Lower lobe of right lung (tissue), 2 donors: ENCODE data around the gene ASCL1. TPM values are rescaled to one million over a fixed set of nuclear protein-coding genes. Genes with fewer than 3 reads are reported as not detected.

Source experiments
- ATAC-seq, 2 donors: fragments of 200-7000 bp; cut with Tn5 transposase; one replicate each; pipeline ENCODE4 v1.9.1; 2020 to 2022; ENCODE audit warnings: mild to moderate bottlenecking in 2 of 2, moderate library complexity in 2 of 2
- DNase-seq: peaks from one replicate; pipeline ENCODE4 v3.0.0-alpha.2; 2020
- H3K27ac ChIP-seq: fragments of 200-600 bp; one replicate; pipeline ENCODE4 v1.8.0; 2022
- H3K27me3 ChIP-seq: fragments of 200-600 bp; one replicate; pipeline ENCODE4 v1.8.0; 2022; ENCODE audit warnings: low read depth
- H3K36me3 ChIP-seq: fragments of 200-600 bp; one replicate; pipeline ENCODE4 v1.8.0; 2022; ENCODE audit warnings: mild to moderate bottlenecking
- H3K4me1 ChIP-seq: fragments of 200-600 bp; one replicate; pipeline ENCODE4 v1.8.0; 2022
- H3K4me3 ChIP-seq: fragments of 200-600 bp; one replicate; pipeline ENCODE4 v1.8.0; 2022; ENCODE audit warnings: mild to moderate bottlenecking
- H3K9me3 ChIP-seq: fragments of 200-600 bp; one replicate; pipeline ENCODE4 v1.8.0; 2022
- intact Hi-C: fragments of 100-400 bp; cut with DNase I; formaldehyde crosslinking; loops from one replicate; pipeline ENCODE4 v1.11.0; 2022
- total RNA-seq: library from RNA; stranded (reverse); fragmentation: NEBNext Ultra II Directional; extraction: Animal tissue kit (Norgen Biotek cat#: 25700); gene quantifications from one replicate; pipeline ENCODE4 v1.2.1, GENCODE V29; 2021
- TF ChIP-seq, protein P1 (sequence below): fragments of 200-600 bp; IDR thresholded peaks from one replicate; pipeline ENCODE4 v1.8.0; 2022; ENCODE audit warnings: antibody characterized with exemption, mild to moderate bottlenecking
- donor health status: DM: no; HTN: yes; CAD: no; lungs with severe emphysema.

The ASCL1 gene
- total RNA-seq, 1 donor from 2014 or later, result 0.15 TPM

GRCh38 chr12:102962532-102962931, 5.1 kb downstream of the ASCL1 start:
- Histone ChIP-seq H3K36me3 (no peaks in the 10 kb centered on the region), H3K4me1 (peaks cover 12% of the 10 kb centered on the region), H3K4me3 (no peak overlapping the region), H3K27me3 (peaks cover 92% of the 10 kb centered on the region), H3K27ac (no peak overlapping the region), H3K9me3 (peaks cover 6% of the 10 kb centered on the region)
- ATAC-seq, result no peak
- DNase-seq, result no peak
- TF ChIP-seq, protein P1, sequence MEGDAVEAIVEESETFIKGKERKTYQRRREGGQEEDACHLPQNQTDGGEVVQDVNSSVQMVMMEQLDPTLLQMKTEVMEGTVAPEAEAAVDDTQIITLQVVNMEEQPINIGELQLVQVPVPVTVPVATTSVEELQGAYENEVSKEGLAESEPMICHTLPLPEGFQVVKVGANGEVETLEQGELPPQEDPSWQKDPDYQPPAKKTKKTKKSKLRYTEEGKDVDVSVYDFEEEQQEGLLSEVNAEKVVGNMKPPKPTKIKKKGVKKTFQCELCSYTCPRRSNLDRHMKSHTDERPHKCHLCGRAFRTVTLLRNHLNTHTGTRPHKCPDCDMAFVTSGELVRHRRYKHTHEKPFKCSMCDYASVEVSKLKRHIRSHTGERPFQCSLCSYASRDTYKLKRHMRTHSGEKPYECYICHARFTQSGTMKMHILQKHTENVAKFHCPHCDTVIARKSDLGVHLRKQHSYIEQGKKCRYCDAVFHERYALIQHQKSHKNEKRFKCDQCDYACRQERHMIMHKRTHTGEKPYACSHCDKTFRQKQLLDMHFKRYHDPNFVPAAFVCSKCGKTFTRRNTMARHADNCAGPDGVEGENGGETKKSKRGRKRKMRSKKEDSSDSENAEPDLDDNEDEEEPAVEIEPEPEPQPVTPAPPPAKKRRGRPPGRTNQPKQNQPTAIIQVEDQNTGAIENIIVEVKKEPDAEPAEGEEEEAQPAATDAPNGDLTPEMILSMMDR, result no peak
- intact Hi-C loops, result no loop called here

DNA sequence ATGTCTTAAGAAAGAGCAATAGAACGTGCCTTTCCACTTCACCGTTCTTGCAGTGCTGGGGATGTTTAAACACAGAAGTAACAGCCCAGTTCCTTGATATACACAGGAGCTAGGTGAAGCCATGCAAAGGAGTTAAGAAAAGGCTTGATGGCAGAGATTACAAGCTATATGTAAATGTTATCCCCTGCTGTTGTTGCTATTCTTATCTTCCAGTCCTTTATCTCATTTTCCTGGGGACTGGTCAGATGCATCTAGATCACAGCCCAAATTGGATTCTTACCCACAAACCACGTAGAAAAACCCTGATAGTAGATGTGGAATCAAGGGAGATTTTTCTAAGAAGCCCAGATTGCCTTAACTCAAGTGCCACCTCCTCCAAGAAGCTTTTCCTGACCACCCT, 5.5 kb downstream of the ASCL1 start:
- H3K9me3 ChIP-seq, result peaks cover 6% of the 10 kb centered on the region
- H3K27me3 ChIP-seq, result peaks cover 87% of the 10 kb centered on the region

DNA sequence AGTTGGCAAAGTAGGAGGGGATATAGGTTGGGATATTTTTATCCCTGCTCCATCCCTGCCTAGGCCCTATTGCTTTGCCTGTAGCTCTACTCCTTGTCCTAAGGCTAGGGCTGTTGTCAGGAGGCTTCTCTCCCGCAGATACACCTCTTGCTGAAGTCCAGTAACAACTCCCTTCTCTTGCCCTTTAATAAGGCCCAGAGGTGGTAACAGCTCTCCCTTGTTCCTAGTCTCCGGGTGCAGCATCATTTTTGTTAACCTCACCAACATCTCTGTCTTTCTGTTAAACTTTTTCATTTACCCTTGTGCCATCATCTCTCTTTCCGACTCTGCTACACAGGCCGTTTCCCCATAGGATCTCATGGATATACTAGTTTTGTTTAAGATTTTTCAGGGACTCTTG, 6.3 kb downstream of the ASCL1 start:
- H3K27ac ChIP-seq, result no peak overlapping the region
- no peaks in the 10 kb centered on the region for H3K36me3 ChIP-seq
- H3K27me3 ChIP-seq, result peaks cover 79% of the 10 kb centered on the region
- DNase-seq, result no peak
- no peak overlapping the region for H3K4me3 ChIP-seq
- intact Hi-C loops, result no loop called here
- peaks cover 6% of the 10 kb centered on the region for H3K9me3 ChIP-seq
- no peak for ATAC-seq
- H3K4me1 ChIP-seq, result peaks cover 1% of the 10 kb centered on the region
- TF ChIP-seq, protein P1, result no peak

More for the DNA sequence above, 5.5 kb downstream of the ASCL1 start:
- ATAC-seq (no peak), DNase-seq (no peak)
- Histone ChIP-seq H3K4me1 (peaks cover 7% of the 10 kb centered on the region), H3K4me3 (no peak overlapping the region), H3K36me3 (no peaks in the 10 kb centered on the region), H3K27ac (no peak overlapping the region)
- intact Hi-C loops, result no loop called here
- TF ChIP-seq, protein P1, result no peak

DNA sequence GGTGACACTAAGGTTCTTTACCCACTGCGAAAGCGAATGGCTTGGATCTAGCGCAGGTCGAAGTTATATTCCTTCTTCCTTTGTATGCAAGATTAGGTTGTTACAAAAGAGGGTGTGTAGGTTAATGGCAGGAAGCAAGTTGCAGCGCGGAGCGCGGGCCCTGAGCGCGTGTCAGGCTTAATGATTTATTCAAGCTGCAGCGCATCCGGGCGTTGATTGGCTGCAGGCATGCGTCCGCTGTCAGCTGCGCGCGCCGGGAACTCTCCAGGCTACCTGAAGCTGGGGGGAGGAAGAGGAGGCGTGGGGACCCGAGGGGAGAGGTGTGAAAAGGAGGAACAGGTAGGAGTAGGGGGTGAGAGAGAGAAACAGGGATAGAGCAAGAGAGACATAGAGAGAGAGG, 7.4 kb downstream of the ASCL1 start:
- ATAC-seq, result peak in 1 of 2 donors; percentile 48
- Histone ChIP-seq H3K9me3 (peaks cover 6% of the 10 kb centered on the region), H3K4me1 (no peaks in the 10 kb centered on the region), H3K27ac (no peak overlapping the region), H3K27me3 (peaks cover 69% of the 10 kb centered on the region), H3K4me3 (no peak overlapping the region), H3K36me3 (no peaks in the 10 kb centered on the region)
- DNase-seq, result peak; percentile 49
- intact Hi-C loops, result no loop called here
- TF ChIP-seq, protein P1, result no peak

DNA sequence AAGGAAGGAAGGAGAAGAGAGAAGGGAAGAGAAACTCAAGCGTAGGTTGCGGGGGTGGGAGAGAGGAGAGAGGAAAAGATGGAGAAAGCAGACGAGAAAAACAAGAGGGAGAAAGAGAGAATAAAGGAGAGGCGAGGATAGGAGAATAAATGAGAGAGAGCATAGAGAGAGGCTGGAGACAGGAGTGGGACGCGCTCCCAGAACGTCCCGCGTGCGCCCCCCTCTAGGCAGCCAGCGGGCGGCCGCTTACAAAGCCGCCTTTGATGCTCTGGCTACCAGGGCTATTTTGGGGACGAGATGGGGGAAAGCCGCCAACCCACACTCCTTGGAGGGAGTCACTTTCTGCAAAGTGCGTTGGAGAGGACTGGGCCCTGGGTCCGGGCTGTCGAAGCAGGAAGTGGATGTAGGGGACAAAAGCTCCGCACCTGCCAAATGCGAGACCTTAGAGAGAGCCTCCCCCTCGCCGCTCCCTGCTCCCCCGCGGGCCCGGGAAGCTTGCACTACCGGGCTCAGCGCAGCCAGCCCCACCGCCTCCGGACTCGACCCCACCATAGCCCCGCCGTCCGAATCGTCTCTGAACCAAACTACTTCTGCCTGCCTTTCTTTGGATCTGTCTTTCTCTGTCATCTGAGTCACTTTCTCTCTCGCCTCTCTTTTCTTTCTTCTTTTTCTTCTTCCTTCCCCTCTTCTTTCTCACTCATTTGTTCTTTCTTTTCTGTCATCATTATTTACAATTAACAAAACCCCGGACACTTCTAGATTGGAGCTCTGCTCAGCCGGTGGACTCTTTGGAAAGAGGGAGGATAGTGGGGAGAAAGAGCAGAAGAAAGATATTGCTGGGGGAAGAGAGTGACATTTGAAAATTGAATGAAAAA, 8.0 kb downstream of the ASCL1 start:
- no peaks in the 10 kb centered on the region for H3K4me1 ChIP-seq
- H3K4me3 ChIP-seq, result no peak overlapping the region
- ATAC-seq (no peak), DNase-seq (no peak)
- H3K9me3 ChIP-seq, result peaks cover 6% of the 10 kb centered on the region
- H3K36me3 ChIP-seq, result no peaks in the 10 kb centered on the region
- TF ChIP-seq, protein P1, result no peak
- intact Hi-C loops, result no loop called here
- peaks cover 65% of the 10 kb centered on the region for H3K27me3 ChIP-seq
- no peak overlapping the region for H3K27ac ChIP-seq
